ENCODE measurements around the gene PCBP3. TPM values are rescaled to one million over a fixed set of nuclear protein-coding genes. Genes with fewer than 3 reads are reported as not detected.

Gene PCBP3
- total and polyA plus RNA-seq, 2 of the 8 experiments (the other 6 are each of a cell fraction or from before 2014, with no cell fraction given): 3.5 to 6.3 TPM

- Histone ChIP-seq H2BK12ac (ENCODE audit: low read depth, low read length) (no peak overlapping the region), H3K79me1 (ENCODE audit: low read depth, low read length) (no peaks in the 10 kb centered on the region), H3K4me3 (ENCODE audit: extremely low read depth in 1 of 4, insufficient read depth in 2 of 4, low read depth in 3 of 4, low read length in 4 of 4) (no peak overlapping the region), H3K4me1 (replicated peaks in 1 of 4; ENCODE audit: control insufficient read depth in 3 of 4, insufficient read depth in 4 of 4, low read length in 3 of 4) (no peaks in the 10 kb centered on the region; a peak in 1 of 7 replicates), H3K9me3 (ENCODE audit: insufficient read depth in 2 of 2, low read depth in 1 of 2, low read length in 1 of 2) (peaks cover 3 to 9% of the 10 kb centered on the region in 2 experiments; a peak in 2 of 4 replicates), H3K56ac (replicated peaks; ENCODE audit: insufficient read length, low read depth, low read length) (no peak overlapping the region), H3K36me3 (ENCODE audit: control insufficient read depth in 2 of 4, insufficient read depth in 4 of 4, low read length in 3 of 4) (no peaks in the 10 kb centered on the region; a peak in 1 of 8 replicates), H3K9ac (replicated peaks in 1 of 4; ENCODE audit: extremely low read depth in 1 of 4, low read depth in 3 of 4, low read length in 3 of 4) (no peak overlapping the region), H2AK5ac (ENCODE audit: low read depth, low read length) (no peak overlapping the region), H2BK5ac (ENCODE audit: low read depth, low read length) (0 out of 2 replicates have a peak overlapping the region, but pooled peaks have one; percentile 8), H2BK20ac (ENCODE audit: low read length) (no peak overlapping the region), H2BK120ac (replicated peaks; ENCODE audit: low read depth, low read length) (no peak overlapping the region), H3K18ac (ENCODE audit: extremely low read depth, low read length) (no peak overlapping the region), H4K20me1 (replicated peaks in 1 of 2; ENCODE audit: control insufficient read depth in 1 of 2, insufficient read depth in 2 of 2, low read length in 2 of 2) (peaks cover 0 to 15% of the 10 kb centered on the region in 2 experiments), H3K79me2 (ENCODE audit: control insufficient read depth in 1 of 2, insufficient read depth in 2 of 2, low read length in 2 of 2) (no peaks in the 10 kb centered on the region), H3K23ac (ENCODE audit: insufficient read length) (no peak overlapping the region), H3K23me2 (ENCODE audit: low read depth, low read length) (peaks cover 20% of the 10 kb centered on the region), H3K4me2 (ENCODE audit: insufficient read depth in 1 of 2, low read depth in 2 of 2, low read length in 2 of 2) (no peak overlapping the region), H2AFZ (ENCODE audit: low read length) (no peak overlapping the region), H2BK15ac (ENCODE audit: low read length) (no peak overlapping the region), H3K27ac (ENCODE audit: low read depth, low read length) (no peak overlapping the region), H3K27me3 (replicated peaks in 1 of 4; ENCODE audit: control insufficient read depth in 3 of 4, extremely low read depth in 1 of 4, insufficient read depth in 3 of 4, low read length in 3 of 4) (peaks cover 0 to 6% (median 0%) of the 10 kb centered on the region in 4 experiments; a peak in 1 of 7 replicates), H4K91ac (replicated peaks; ENCODE audit: insufficient read length, low read length) (no peak overlapping the region), H4K5ac (ENCODE audit: insufficient read length, low read depth, low read length) (no peak overlapping the region), H3K14ac (ENCODE audit: insufficient read length) (no peak overlapping the region), H3K4ac (replicated peaks; ENCODE audit: insufficient read length, low read depth, low read length) (no peak overlapping the region), H4K8ac (ENCODE audit: extremely low read depth, insufficient read depth, low read length) (no peak overlapping the region)
- ChIA-PET CTCF (ENCODE audit: partially characterized antibody) (interaction anchor here (0.6 to 0.9 kb wide), 2 partner anchors 13 to 35 kb away, joined by 3 read pairs; no protein-coding TSS in a partner anchor), POLR2A (ENCODE audit: partially characterized antibody) (no interaction called here)
- FAIRE-seq: no peak
- DNase-seq (ENCODE audit: low read depth in 1 of 2, low spot score in 2 of 2): no peak
- WGBS, 2 experiments (ENCODE audit: extremely low coverage in 1 of 2, insufficient coverage in 1 of 2, insufficient read length in 1 of 2, insufficient replicate concordance in 2 of 2, low coverage in 1 of 2, low lambda C conversion rate in 2 of 2, missing lambda C conversion rate in 1 of 2): 85% methylated on average over 11 of the region's 11 CpGs; no CpG with 5 or more reads in 1 of the 2 experiments
- no peak for TF ChIP-seq BCL11A (IDR thresholded peaks at IDR 0.05; ENCODE audit: low read depth in 2 of 2, low read length in 2 of 2)
- TF ChIP-seq TAF1 (IDR thresholded peaks at IDR 0.05; ENCODE audit: low read depth, low read length): no peak
- TF ChIP-seq POU5F1 (IDR thresholded peaks at IDR 0.05; ENCODE audit: low read depth, low read length): no peak
- TF ChIP-seq CREB1 (IDR thresholded peaks at IDR 0.05): no peak
- no peak for TF ChIP-seq SRF (IDR thresholded peaks at IDR 0.05; ENCODE audit: low read depth, low read length)
- TF ChIP-seq PHF8 (conservative IDR thresholded peaks at IDR 0.05; ENCODE audit: low read depth, low read length): no peak
Observed at GRCh38 chr21:45631540-45631939, 12.0 kb upstream of the PCBP3 start.
